Measurements from ENCODE around the gene ZNF175.

ZNF175 gene

GRCh38 chr19:51570962-51571575 lies at the start of gene ZNF175:
Gene ZNF175, plus strand, starts transcription at chr19:51571283. Its CDS starts 2,047 bp downstream, at chr19:51573330.
- DNase-seq = peak; percentile 61

DNA sequence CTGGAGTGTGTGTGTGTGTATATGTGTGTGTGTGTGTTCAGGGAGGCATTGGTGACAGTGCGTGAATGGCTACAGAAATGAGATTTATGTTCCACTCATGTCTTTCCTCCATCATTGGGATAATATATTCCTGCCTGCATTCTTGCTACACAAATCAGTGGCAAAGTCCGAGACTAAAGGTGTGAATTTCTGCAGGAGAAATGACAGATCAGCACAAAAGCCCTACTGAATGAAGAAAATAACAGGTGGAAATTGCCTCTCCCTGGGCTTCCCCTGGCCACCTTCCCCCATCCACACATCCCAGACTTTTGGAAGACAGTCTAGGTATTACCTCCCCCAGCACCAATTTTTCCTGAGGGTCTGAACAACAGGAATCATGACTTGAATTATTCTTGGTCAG lies 49.7 kb upstream of the ZNF175 start:
- DNase-seq = no peak

DNA sequence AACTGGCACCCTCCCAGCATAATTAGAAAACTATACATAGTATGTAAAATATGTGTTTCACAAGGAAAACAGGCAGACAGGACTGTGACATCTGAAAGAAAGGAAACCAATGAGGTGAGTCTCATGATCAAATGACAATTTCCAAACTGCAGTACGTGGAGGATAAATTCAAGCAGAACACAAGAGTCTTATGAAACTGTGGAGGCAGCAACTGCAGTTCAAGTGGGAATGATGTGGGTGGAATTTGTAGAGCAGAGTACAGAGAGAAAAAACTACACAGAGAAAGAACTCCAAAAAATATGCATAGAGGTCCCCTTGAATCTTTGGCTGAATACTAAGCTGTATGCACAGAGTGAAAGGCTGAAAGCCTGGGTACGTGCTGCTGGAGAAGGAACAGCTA lies 49.3 kb upstream of the ZNF175 start:
- no peak for DNase-seq

- no peak for DNase-seq
Observed at GRCh38 chr19:51524666-51525264, 46.3 kb upstream of the ZNF175 start.

- DNase-seq = no peak
Observed at GRCh38 chr19:51525651-51526050, 45.4 kb upstream of the ZNF175 start.

GRCh38 chr19:51529301-51529700 lies 41.8 kb upstream of the ZNF175 start:
- no peak for DNase-seq

- no peak for DNase-seq
Observed at GRCh38 chr19:51530616-51531015, 40.5 kb upstream of the ZNF175 start.

DNA sequence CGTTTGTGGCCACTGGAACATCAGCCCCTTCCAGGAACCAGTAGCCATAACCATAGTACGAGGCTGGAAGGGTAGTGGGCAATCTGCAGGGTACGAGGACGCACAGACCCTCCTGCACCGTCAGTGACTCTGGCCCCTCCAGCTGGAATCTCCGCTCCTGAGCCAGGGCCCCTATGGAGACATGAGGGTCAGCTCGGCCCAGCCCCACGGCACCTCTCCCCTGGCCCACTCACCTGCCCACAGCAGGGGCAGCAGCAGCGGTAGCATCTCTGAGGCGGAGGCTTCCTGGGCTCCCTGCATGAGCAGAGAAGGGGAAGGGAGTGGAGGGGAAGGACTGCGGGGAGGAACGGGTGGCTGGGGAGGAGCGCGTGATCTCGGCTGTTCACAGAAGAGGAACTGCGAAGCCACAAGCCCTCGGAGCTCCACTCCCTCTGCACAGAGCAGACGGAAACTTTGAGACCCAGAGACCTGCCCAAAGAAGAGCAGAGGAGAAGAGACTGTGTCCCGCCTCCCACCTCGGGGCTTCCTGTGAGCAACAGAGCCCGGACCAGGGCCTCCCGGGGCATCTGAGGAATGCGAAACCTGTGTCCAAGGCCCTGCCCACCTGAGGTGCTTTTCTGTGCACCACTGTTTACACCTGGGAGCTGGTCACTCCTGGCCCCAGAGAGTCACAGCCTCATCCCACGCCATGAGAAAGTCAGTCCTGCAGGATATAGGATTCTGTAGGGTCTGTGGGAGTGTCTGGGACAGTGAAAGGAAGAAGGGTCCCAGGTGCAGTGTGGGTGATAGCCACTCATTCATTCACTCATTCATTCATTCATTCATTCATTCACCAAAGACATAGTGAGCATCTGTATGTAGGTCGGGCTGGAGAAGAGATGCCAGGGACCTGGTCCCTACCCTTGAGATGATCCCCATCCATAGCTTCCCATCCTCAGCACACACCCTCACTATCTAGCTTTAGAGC lies 39.5 kb upstream of the ZNF175 start, which contains the start of gene SIGLEC6:
Gene SIGLEC6, minus strand, starts transcription at position 322 of the 967 bp plus-strand sequence. Its CDS starts 22 bp downstream, at position 300.
- no peak for DNase-seq

DNA sequence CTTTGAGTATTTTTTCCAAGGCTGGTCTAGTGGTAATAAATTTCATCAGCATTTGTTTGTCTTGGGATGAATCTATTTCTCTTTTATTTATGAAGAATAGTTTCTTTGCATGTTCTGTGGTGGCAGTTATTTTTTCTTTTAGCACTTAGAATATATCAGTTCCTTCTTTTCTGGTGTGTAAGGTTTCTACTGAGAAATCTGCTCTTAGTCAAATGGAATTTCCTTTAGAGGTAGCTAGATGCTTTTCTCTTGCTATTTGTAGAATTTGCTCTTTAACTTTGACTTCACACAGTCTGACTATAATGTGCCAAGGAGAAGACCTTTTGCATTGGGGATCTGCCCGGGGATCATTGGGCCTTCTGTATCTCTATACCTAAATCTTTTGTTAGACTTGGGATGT lies 35.5 kb upstream of the ZNF175 start:
- no peak for DNase-seq

- no peak for DNase-seq
Observed at GRCh38 chr19:51539821-51540366, 31.2 kb upstream of the ZNF175 start.

DNA sequence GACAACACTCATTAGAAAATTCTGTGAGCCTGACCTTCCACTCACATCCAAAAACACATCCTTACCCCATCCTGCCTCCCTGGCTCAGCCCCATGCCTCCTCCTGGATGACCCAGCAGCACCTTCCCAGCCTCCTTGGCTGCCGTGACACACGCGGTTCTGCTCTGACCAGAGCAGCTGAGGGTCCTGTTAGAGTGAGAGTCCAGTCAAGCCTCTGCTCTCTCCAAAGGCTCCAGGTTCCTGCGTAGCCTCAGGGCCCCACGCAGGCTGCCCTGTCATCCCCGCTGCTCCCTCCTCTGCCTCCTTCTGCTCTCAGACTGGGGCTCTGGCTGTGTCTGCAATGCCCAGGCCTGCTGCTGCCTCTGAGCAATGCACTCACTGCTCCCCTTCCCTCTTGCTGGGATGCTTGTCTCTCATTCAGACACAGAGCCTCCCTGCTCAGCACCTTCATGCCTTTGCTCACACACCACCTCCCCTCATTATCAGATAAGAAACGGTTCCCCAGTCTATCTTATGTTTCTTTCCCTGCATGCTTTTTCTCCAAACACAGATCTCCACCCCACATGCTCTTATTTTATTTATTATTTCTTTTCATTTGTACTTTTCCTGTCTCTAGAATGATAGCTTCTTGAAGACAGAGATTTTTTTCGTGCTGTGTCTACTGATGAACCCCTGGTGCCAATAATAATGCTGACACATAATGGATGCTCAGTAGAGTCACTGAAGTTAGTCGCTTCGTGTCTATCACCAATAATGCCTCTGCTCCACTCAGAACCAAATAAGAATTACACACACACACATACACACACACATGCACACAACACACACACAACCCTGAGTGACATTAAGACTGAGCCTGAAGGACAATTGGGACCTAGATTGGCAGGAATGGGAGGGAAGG lies 29.4 kb upstream of the ZNF175 start:
- no peak for DNase-seq

DNA sequence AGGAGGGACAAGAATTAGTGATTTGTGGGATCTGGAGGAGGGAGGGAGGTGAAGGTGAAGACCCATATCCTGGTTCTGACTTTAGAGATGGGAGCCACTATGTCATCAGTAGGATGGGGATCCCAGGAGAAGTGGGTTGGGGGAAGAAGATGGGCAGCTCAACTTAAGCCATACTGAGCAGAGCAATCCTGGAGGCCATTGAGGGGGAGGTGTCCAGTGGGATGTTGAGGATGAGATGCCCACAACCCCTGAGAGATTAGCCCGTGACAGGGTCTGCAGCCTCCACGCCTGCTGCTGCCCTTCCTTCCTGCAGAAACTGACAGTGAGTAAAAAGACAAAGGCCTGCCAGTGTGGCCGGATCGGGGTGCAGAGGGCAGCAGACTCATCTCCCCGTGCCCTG lies 28.4 kb upstream of the ZNF175 start:
- no peak for DNase-seq

- DNase-seq = no peak
Observed at GRCh38 chr19:51544038-51544437, 27.0 kb upstream of the ZNF175 start.

- no peak for DNase-seq
Observed at GRCh38 chr19:51546107-51546649, 24.9 kb upstream of the ZNF175 start.

GRCh38 chr19:51546650-51547396 lies 24.3 kb upstream of the ZNF175 start:
- no peak for DNase-seq

GRCh38 chr19:51547397-51548212 lies 23.5 kb upstream of the ZNF175 start:
- DNase-seq = no peak

DNA sequence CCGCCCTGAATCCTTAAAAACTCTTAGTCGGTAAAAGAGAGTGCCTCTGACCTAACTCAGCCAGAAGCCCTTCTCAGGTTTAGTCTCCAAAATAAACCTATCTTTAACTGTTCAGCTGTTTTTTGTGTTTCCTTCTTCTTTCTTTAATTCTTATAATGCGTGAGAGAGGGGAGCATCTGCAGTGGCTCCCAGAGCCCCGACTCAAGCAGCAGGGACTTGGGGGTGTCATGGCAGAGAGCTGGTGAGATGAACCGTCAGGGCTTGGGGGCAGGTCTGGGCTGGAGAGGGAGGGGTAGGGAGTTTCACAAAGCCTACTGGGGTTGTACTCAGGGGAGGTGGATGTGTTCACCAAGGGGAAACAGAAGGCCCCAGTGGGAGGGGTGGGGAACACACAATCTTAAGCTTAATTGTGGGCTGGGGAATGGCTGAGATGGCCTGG lies 22.9 kb upstream of the ZNF175 start:
- no peak for DNase-seq

GRCh38 chr19:51548891-51549305 lies 22.2 kb upstream of the ZNF175 start:
- no peak for DNase-seq

GRCh38 chr19:51549533-51550324 lies 21.4 kb upstream of the ZNF175 start:
- DNase-seq = no peak

Measured in GOT3 (cell line).